ENCODE measurements around the gene SMAP2. TPM values are rescaled to one million over a fixed set of nuclear protein-coding genes. Genes with fewer than 3 reads are reported as not detected.

The SMAP2 gene
- total RNA-seq, 1 donor from 2014 or later: 10.5 TPM

GRCh38 chr1:40362699-40363098 is 10.8 kb upstream of the SMAP2 start:
- DNase-seq (ENCODE audit: low spot score): no peak
- intact Hi-C loops (cut with DNase I): no loop called here

DNA sequence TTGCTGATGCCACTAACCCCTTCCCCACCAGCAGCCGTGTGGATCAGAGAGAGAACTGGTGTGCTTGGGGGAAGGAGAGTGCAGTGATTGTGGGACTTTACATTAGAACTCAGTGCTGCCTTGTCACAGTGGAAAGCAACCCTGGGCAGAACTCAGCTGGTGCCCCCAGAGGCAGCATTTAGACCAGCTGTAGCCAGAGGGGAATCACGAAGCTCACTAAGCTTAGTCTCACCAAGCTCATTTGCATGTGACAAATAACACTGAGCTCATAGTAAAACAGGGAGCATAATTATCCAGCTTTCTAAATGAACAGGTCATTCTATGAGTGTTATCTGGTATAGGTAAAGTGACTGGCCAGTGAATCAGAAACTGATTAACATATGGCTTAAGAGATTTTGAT is 9.8 kb upstream of the SMAP2 start:
- DNase-seq (ENCODE audit: low spot score): no peak
- intact Hi-C loops (cut with DNase I): no loop called here

GRCh38 chr1:40371707-40372258 is 1.7 kb upstream of the SMAP2 start:
- no peak for DNase-seq (ENCODE audit: low spot score)
- intact Hi-C loops (cut with DNase I): no loop called here

DNA sequence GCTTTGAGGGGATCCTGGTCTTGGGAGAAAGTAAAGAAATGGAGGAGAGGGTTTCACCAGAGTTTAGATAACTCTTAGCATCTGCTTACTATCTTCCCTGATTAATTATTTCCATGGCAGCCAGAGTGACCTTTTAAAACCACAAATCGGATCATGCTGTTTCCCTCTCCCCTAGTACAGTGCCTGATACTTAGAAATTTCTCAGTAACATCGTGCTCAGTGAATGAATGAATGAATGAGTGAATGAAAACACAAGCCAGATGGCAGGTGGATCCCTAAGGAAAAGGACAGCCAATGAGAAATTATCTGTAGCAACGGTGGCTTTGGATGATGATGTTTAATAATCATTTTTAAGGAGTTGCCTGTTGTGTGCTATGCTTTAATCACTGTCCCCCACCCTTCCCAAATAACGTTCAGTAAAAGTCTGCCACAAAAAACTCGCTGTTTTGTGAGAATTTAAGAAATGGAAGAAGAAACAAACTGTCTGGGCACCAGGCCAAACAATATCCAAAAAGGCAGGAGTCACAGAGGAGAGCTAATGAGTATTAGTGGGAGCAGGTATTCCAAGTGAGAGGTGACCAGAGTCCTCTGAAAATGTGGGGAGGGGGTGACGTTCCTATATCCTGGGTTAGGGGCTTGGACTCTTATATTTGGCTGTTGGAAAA is 737 bp upstream of the SMAP2 start:
- DNase-seq (ENCODE audit: low spot score): no peak
- intact Hi-C loops (cut with DNase I): no loop called here

- no peak for DNase-seq (ENCODE audit: low spot score)
- intact Hi-C loops (cut with DNase I): no loop called here
Observed at GRCh38 chr1:40377512-40377911, 4.0 kb downstream of the SMAP2 start.

- DNase-seq (ENCODE audit: low spot score): no peak
- intact Hi-C loops (cut with DNase I): no loop called here
Observed at GRCh38 chr1:40379785-40380452, 6.4 kb downstream of the SMAP2 start.

- DNase-seq (ENCODE audit: low spot score): no peak
- intact Hi-C loops (cut with DNase I): no loop called here
Observed at GRCh38 chr1:40380817-40381216, 7.3 kb downstream of the SMAP2 start.

- intact Hi-C loops (cut with DNase I): no loop called here
- no peak for DNase-seq (ENCODE audit: low spot score)
Observed at GRCh38 chr1:40381268-40382107, 8.0 kb downstream of the SMAP2 start.

GRCh38 chr1:40382108-40382460 is 8.6 kb downstream of the SMAP2 start:
- no peak for DNase-seq (ENCODE audit: low spot score)
- intact Hi-C loops (cut with DNase I): no loop called here

DNA sequence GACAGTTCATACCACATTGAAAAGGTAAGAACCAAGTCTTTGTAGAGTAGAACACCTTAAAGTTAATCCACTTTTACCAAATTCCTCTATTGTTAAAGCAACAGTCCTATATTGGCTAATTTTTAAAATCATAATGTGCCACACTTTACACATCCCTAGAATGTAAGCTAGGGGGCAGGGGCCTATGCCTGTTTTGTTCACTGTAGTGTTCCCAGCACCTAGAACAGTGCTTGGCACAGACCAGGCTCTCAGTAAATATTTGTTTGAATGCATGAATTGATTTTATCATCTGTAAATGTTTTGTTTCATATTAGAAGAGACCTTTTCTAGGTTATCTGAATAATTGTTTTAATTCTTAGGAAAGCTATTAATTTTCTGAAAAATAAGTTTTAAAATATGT is 9.1 kb downstream of the SMAP2 start:
- intact Hi-C loops (cut with DNase I): no loop called here

DNA sequence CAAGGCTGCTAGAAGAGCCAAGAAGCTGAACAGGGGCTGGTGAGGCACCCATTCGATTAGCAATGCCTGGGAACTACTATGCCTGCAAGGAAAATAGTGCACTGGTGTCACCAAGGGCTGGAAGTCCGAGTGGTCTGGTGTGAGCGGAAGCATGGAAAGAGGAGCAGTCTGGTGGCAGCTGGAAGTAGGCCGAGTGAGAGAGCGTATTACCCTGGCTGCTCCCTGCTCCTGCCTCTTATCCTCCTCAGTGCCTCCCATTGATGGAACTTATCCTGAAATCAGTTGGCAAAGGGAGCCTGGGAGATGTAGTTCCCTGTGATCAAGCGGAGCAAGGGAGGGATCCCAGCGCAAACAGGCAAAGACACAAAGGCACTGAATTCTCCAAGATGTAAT is 9.6 kb downstream of the SMAP2 start:
- DNase-seq (ENCODE audit: low spot score): no peak
- intact Hi-C loops (cut with DNase I): no loop called here

More for the DNA sequence above, 9.1 kb downstream of the SMAP2 start:
- DNase-seq (ENCODE audit: low spot score): no peak

DNA sequence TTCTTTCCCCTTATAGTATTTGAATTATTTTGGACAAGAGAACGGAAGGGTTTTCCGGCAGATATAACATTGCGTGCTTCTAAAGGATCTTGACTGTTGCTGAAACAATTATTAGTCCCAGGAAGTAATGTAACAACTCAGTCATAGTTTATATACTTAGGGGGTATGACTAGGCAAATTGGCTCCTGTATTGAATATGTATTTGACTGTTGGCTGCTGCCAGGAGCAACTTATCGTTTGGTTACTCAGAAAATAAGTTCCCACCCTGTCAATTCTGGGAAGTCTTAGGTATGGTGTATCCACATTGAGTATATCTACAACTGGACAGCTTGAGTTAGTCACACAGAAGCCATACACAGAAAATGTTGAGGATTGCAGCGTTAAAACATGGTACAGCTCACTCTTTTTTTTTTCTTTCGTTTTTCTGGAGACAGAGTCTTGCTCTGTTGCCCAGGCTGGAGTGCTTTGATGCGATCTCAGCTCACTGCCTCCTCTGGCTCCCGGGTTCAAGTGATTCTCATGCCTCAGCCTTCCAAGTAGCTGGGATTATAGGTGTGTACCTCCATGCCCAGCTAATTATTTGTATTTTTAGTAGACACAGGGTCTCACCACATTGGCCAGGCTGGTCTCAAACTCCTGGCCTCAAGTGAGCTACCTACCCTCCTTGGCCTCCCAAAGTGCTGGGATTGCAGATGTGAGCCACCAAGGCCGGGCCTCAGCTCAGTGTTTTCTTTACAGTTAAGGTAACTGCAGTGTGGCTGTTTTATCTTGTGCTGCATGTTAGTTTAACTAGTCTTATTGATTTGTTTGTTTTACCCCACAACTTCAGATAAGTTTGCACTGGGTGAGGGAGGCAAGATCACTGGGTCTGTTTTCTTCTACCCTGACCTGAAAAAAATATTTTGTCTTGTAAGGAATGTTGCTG is 10.2 kb downstream of the SMAP2 start:
- no peak for DNase-seq (ENCODE audit: low spot score)
- intact Hi-C loops (cut with DNase I): no loop called here

DNA sequence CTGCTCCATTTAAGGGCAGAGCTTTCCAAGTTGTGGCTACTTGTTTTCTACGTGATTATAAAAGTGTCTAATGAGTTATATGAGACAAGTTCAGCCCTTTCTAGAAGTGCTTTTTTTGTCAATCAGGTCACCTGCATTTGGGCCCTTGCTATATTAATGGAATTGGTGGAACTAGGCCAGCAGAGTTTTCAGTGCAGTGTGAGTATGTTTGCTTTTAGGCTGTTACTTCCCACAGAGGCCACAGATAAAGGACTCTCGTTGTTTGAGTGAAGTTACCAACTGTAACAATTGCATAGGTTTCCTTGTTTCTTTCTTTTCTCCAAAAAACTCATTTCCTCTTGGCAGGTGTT is 10.9 kb downstream of the SMAP2 start:
- intact Hi-C loops (cut with DNase I): no loop called here
- no peak for DNase-seq (ENCODE audit: low spot score)

DNA sequence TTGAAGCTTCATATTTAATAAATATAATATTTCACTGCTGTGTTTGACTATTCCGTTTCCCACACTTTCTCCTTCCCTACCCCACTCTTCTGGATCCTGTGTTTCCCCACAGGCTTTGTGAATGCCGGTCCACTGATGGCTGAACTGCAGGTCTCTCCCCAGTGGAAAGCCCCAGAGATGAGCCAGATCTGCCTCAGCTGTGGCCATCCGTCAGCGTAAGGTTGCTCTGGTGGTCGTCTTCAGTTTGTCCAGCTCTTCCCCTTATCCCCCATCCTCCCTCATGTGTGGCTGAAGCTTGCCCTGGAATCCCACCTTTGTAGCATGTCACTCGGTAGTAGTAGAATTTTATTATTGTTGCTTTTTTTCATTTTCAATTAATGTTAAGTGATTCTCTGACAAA is 11.4 kb downstream of the SMAP2 start:
- intact Hi-C loops (cut with DNase I): no loop called here

DNA sequence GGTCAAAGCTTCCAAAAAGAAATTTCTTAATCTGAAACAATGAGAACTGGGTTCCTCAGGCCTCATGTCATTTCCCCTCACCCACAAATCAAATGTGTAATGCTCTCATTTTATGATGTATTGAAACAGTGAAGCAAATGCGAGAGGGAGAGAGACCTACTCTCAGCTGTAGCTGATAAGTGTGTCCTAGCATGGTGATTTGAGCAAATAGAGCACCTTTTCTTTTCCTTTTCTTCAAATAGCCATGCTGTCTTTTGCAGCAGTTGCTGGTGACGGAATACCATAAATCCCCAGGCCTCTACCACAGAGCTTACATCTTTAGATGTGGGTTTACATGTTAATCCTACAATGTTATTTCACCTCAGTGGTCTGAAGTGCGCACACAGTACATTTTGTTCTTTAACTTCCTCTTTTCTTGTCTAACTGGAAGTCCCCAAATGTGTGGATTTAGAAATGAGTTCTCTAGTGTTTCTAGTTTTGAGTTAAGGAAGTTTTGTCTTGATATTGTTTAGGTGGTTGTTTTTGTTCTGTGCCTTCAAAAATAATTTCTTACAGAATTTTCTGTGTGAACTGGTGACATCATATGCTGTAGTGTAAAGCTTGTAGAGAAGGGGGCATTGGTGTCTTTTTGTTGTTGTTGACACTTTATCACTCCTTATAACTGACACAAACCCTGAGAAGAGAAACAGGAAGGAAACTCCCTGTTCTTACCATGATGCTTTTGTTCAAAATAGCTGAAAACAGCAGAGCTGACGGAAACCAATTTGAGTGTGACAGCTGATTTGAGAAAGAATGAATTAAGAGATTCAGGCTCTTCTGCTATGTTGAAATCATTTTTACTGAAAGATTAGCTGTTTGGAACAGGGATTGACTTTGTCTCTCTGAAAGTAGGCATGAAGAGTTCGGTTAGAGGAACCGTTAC is 12.2 kb downstream of the SMAP2 start:
- no peak for DNase-seq (ENCODE audit: low spot score)
- intact Hi-C loops (cut with DNase I): no loop called here

More for the DNA sequence above, 11.4 kb downstream of the SMAP2 start:
- DNase-seq (ENCODE audit: low spot score): no peak

DNA sequence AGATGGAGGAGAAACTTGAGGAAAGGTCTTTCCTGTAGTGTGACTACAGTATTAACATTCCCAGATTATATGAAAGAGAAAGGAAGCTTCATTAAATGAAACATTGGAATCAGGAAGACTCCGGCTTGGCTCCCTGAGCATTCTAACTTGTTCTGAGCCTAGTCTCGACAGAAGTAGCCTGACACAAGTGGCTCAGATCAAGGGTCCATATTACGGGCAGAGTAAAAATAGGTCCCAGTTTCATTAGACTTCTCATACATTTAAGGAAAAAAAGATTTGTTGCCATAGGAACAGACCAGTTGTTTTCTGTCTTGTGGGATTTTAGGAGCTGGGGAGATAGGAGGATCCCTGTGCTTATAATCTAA is 12.8 kb downstream of the SMAP2 start:
- intact Hi-C loops (cut with DNase I): no loop called here
- DNase-seq (ENCODE audit: low spot score): no peak

- intact Hi-C loops (cut with DNase I): no loop called here
- DNase-seq (ENCODE audit: low spot score): no peak
Observed at GRCh38 chr1:40386796-40387195, 13.3 kb downstream of the SMAP2 start.
